PFSK-1 (cell line): ENCODE data around the gene PTPRT.

Experiments used
- FOXP2 ChIP-seq: optimal IDR thresholded peaks from 2 replicates; pipeline ENCODE3; 2011; ENCODE audit warnings: borderline replicate concordance, control low read depth, inconsistent platforms; ENCODE audit not compliant: insufficient read depth; ENCODE audit errors: extremely low read length, extremely low read depth
- POLR2AphosphoS5 ChIP-seq: IDR thresholded peaks from 2 replicates; pipeline ENCODE4 v1.6.1; 2012; ENCODE audit warnings: low read depth, mild to moderate bottlenecking, control low read depth, low read length, moderate library complexity
- SIN3A ChIP-seq: IDR thresholded peaks from 2 replicates; pipeline ENCODE4 v1.6.1; 2012; ENCODE audit warnings: mild to moderate bottlenecking, low read length, moderate library complexity, borderline replicate concordance; ENCODE audit not compliant: insufficient read depth
- TAF1 ChIP-seq: IDR thresholded peaks from 2 replicates; pipeline ENCODE4 v1.6.1; 2012; ENCODE audit warnings: low read length, control low read depth, borderline replicate concordance; ENCODE audit not compliant: insufficient read depth
- TF ChIP-seq, protein P1 (sequence below), 2 experiments: IDR thresholded peaks; 2 replicates each; pipeline versions ENCODE4 v1.6.1 to v1.8.0; 2011 to 2012; ENCODE audit warnings: low read depth in 2 of 2, low read length in 2 of 2, control low read depth in 1 of 2, inconsistent platforms in 1 of 2, mild to moderate bottlenecking in 1 of 2, moderate library complexity in 1 of 2; ENCODE audit not compliant: insufficient read depth in 1 of 2

PTPRT gene

DNA sequence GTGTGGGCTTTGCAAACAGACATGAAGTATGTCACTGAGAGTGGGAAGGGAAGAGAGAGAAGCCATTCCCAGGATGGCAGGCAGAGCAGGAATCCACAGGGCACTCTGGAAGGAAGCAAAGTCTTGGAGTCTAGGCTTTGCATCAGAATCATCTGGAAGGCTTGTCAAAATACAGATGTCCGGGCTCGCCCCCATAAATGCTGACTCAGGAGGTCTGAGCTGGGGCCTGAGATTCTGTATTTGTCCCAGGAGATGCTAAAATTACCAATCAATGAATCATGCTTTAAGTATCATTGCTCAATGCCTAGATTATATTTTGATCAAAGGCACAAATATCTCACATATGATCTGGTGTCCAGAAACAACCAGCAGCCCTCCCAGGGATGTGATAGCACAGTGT, 46.3 kb upstream of the PTPRT start:
- TF ChIP-seq FOXP2 (no peak), TAF1 (no peak), POLR2AphosphoS5 (no peak), SIN3A (no peak)
- TF ChIP-seq, protein P1, sequence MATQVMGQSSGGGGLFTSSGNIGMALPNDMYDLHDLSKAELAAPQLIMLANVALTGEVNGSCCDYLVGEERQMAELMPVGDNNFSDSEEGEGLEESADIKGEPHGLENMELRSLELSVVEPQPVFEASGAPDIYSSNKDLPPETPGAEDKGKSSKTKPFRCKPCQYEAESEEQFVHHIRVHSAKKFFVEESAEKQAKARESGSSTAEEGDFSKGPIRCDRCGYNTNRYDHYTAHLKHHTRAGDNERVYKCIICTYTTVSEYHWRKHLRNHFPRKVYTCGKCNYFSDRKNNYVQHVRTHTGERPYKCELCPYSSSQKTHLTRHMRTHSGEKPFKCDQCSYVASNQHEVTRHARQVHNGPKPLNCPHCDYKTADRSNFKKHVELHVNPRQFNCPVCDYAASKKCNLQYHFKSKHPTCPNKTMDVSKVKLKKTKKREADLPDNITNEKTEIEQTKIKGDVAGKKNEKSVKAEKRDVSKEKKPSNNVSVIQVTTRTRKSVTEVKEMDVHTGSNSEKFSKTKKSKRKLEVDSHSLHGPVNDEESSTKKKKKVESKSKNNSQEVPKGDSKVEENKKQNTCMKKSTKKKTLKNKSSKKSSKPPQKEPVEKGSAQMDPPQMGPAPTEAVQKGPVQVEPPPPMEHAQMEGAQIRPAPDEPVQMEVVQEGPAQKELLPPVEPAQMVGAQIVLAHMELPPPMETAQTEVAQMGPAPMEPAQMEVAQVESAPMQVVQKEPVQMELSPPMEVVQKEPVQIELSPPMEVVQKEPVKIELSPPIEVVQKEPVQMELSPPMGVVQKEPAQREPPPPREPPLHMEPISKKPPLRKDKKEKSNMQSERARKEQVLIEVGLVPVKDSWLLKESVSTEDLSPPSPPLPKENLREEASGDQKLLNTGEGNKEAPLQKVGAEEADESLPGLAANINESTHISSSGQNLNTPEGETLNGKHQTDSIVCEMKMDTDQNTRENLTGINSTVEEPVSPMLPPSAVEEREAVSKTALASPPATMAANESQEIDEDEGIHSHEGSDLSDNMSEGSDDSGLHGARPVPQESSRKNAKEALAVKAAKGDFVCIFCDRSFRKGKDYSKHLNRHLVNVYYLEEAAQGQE (IDR thresholded peaks at IDR 0.05; ENCODE audit: insufficient read depth in 1 of 2, low read depth in 2 of 2, low read length in 2 of 2), result no peak

GRCh38 chr20:43231829-43232228, 42.1 kb upstream of the PTPRT start:
- TF ChIP-seq SIN3A, result no peak
- TF ChIP-seq, protein P1 (IDR thresholded peaks at IDR 0.05; ENCODE audit: insufficient read depth in 1 of 2, low read depth in 2 of 2, low read length in 2 of 2), result no peak
- no peak for TF ChIP-seq FOXP2
- TF ChIP-seq POLR2AphosphoS5, result no peak
- TF ChIP-seq TAF1, result no peak

GRCh38 chr20:43229696-43230095, 40.0 kb upstream of the PTPRT start:
- TF ChIP-seq POLR2AphosphoS5 (no peak), SIN3A (no peak), TAF1 (no peak), FOXP2 (no peak)
- TF ChIP-seq, protein P1 (IDR thresholded peaks at IDR 0.05; ENCODE audit: insufficient read depth in 1 of 2, low read depth in 2 of 2, low read length in 2 of 2), result no peak

DNA sequence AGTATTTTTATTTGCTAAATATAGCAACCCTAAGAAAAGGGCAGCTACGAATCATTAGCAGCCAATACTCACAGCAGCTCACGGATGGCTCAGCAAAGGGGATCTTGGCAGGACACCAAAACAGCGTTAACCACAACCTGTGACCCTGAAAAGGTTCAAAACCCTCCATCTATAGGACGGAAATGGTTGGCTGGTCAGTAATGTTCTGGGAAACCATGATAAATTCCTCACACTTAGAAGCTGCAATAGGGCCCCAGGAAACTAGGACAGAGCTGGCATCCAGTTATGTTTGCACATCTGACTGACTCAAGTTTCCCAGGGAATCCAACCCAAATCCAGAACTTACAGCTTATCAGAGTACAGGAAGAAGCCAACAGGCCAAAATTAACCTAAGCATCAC, 30.9 kb upstream of the PTPRT start:
- no peak for TF ChIP-seq TAF1
- TF ChIP-seq SIN3A, result no peak
- TF ChIP-seq, protein P1 (IDR thresholded peaks at IDR 0.05; ENCODE audit: insufficient read depth in 1 of 2, low read depth in 2 of 2, low read length in 2 of 2), result no peak
- no peak for TF ChIP-seq FOXP2
- TF ChIP-seq POLR2AphosphoS5, result no peak

- no peak for TF ChIP-seq TAF1
- TF ChIP-seq, protein P1 (IDR thresholded peaks at IDR 0.05; ENCODE audit: insufficient read depth in 1 of 2, low read depth in 2 of 2, low read length in 2 of 2), result no peak
- no peak for TF ChIP-seq SIN3A
- TF ChIP-seq FOXP2, result no peak
- TF ChIP-seq POLR2AphosphoS5, result no peak
Measured at GRCh38 chr20:43210901-43211300, 21.2 kb upstream of the PTPRT start.
